Stomach (tissue), 4 donors: ENCODE results near the gene DET1.

Source experiments
- EP300 ChIP-seq: sonication (generic); formaldehyde crosslinking; IDR thresholded peaks from one replicate; pipeline ENCODE4 v1.6.1; 2017; ENCODE audit warnings: antibody characterized with exemption
- POLR2A ChIP-seq, 4 donors: fragments of 450-650 bp; IDR thresholded peaks; one replicate each; pipeline ENCODE4 v1.6.1; 2016; ENCODE audit warnings: antibody characterized with exemption in 4 of 4, control low read depth in 2 of 4, mild to moderate bottlenecking in 1 of 4, moderate library complexity in 1 of 4
- POLR2AphosphoS5 ChIP-seq, 3 donors: sonication (generic); formaldehyde crosslinking; IDR thresholded peaks; one replicate each; pipeline ENCODE4 v1.6.1; 2016; ENCODE audit warnings: antibody characterized with exemption in 3 of 3
- TF ChIP-seq, protein P1 (sequence below), 7 experiments: fragments of 450-650 bp in 4 of 7; fragments of 200-600 bp in 3 of 7; sonication (generic) in 3 of 7; IDR thresholded peaks; one replicate each; pipeline ENCODE4 v1.5.1; 2016 to 2019; ENCODE audit warnings: antibody characterized with exemption in 7 of 7, control low read depth in 2 of 7, mild to moderate bottlenecking in 1 of 7

GRCh38 chr15:88504445-88504844 is 42.0 kb downstream of the DET1 start:
- TF ChIP-seq, protein P1, sequence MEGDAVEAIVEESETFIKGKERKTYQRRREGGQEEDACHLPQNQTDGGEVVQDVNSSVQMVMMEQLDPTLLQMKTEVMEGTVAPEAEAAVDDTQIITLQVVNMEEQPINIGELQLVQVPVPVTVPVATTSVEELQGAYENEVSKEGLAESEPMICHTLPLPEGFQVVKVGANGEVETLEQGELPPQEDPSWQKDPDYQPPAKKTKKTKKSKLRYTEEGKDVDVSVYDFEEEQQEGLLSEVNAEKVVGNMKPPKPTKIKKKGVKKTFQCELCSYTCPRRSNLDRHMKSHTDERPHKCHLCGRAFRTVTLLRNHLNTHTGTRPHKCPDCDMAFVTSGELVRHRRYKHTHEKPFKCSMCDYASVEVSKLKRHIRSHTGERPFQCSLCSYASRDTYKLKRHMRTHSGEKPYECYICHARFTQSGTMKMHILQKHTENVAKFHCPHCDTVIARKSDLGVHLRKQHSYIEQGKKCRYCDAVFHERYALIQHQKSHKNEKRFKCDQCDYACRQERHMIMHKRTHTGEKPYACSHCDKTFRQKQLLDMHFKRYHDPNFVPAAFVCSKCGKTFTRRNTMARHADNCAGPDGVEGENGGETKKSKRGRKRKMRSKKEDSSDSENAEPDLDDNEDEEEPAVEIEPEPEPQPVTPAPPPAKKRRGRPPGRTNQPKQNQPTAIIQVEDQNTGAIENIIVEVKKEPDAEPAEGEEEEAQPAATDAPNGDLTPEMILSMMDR (IDR thresholded peaks at IDR 0.05), result no peak
- TF ChIP-seq POLR2AphosphoS5 (IDR thresholded peaks at IDR 0.05) (no peak), POLR2A (IDR thresholded peaks at IDR 0.05) (no peak), EP300 (no peak)
